HFFc6 (cell line): ENCODE data around the gene CIITA. TPM values are rescaled to one million over a fixed set of nuclear protein-coding genes. Genes with fewer than 3 reads are reported as not detected.
"Not testable (repeated sequence)": the region's sequence is repeated elsewhere in the genome, so short reads cannot be mapped to it uniquely, and the experiment has no call there.

ENCODE experiments used
- DNase-seq: peaks from one replicate; pipeline ENCODE4 v3.0.0-alpha.2; 2018
- H3K27ac Mint-ChIP-seq: 2 replicates; pipeline ENCODE4 v1.8.0; 2020; ENCODE audit warnings: mild to moderate bottlenecking, mixed read lengths
- H3K27me3 Mint-ChIP-seq: 2 replicates; pipeline ENCODE4 v1.8.0; 2021; ENCODE audit warnings: mild to moderate bottlenecking, moderate library complexity, mixed read lengths; ENCODE audit not compliant: insufficient read depth
- H3K36me3 Mint-ChIP-seq: 2 replicates; pipeline ENCODE4 v1.8.0; 2021; ENCODE audit warnings: low read depth, mixed read lengths
- H3K4me1 Mint-ChIP-seq: 2 replicates; pipeline ENCODE4 v1.8.0; 2020; ENCODE audit warnings: low read depth, mixed read lengths
- H3K4me3 Mint-ChIP-seq: 2 replicates; pipeline ENCODE4 v1.8.0; 2020; ENCODE audit warnings: mild to moderate bottlenecking, moderate library complexity, mixed read lengths
- H3K9me3 Mint-ChIP-seq: 2 replicates; pipeline ENCODE4 v1.8.0; 2020; ENCODE audit warnings: mild to moderate bottlenecking, mixed read lengths
- CTCF ChIP-seq: fragments of 200-600 bp; sonication (generic); IDR thresholded peaks from 2 replicates; pipeline ENCODE4 v1.5.0; 2021; ENCODE audit warnings: antibody characterized with exemption, mild to moderate bottlenecking
- total RNA-seq, 6 experiments: library from RNA; stranded (reverse); fragmentation: NEBNext Ultra II Directional; extraction: Animal tissue kit (Norgen Biotek cat#: 25700); gene quantifications; 2 replicates in 1 of 6; 3 replicates in 5 of 6; pipeline ENCODE4 v1.2.3, GENCODE V29; 2021

The CIITA gene
- total RNA-seq, 6 experiments from 2014 or later: 0.11 to 0.24 (median 0.13) TPM; not detected in 1

- H3K36me3 Mint-ChIP-seq: peaks cover 11% of the 10 kb centered on the region
- peaks cover 49% of the 10 kb centered on the region for H3K4me1 Mint-ChIP-seq
- no peaks in the 10 kb centered on the region for H3K9me3 Mint-ChIP-seq
- H3K4me3 Mint-ChIP-seq: no peak overlapping the region
- no peak overlapping the region for H3K27ac Mint-ChIP-seq
- peaks cover 2% of the 10 kb centered on the region for H3K27me3 Mint-ChIP-seq
- DNase-seq: no peak
- no peak for TF ChIP-seq CTCF
These were observed 88.5 kb downstream of the CIITA start for GRCh38 chr16:10965440-10966061.

GRCh38 chr16:10966129-10966528, 89.1 kb downstream of the CIITA start:
- peaks cover 44% of the 10 kb centered on the region for H3K4me1 Mint-ChIP-seq
- no peak overlapping the region for H3K27ac Mint-ChIP-seq
- H3K36me3 Mint-ChIP-seq: peaks cover 11% of the 10 kb centered on the region
- H3K27me3 Mint-ChIP-seq: peaks cover 5% of the 10 kb centered on the region
- DNase-seq: no peak
- no peak overlapping the region for H3K4me3 Mint-ChIP-seq
- TF ChIP-seq CTCF: no peak
- H3K9me3 Mint-ChIP-seq: no peaks in the 10 kb centered on the region

GRCh38 chr16:10966559-10966958, 89.6 kb downstream of the CIITA start:
- not testable (repeated sequence) for H3K9me3 Mint-ChIP-seq, DNase-seq, H3K27ac Mint-ChIP-seq, H3K4me3 Mint-ChIP-seq, H3K27me3 Mint-ChIP-seq
- H3K4me1 Mint-ChIP-seq: peaks cover 41% of the 10 kb centered on the region
- peaks cover 11% of the 10 kb centered on the region for H3K36me3 Mint-ChIP-seq

GRCh38 chr16:10967986-10968385, 91.0 kb downstream of the CIITA start:
- peaks cover 45% of the 10 kb centered on the region for H3K4me1 Mint-ChIP-seq
- no peak for DNase-seq
- H3K4me3 Mint-ChIP-seq: no peak overlapping the region
- H3K36me3 Mint-ChIP-seq: peaks cover 5% of the 10 kb centered on the region
- H3K27ac Mint-ChIP-seq: no peak overlapping the region
- H3K27me3 Mint-ChIP-seq: peaks cover 5% of the 10 kb centered on the region
- no peaks in the 10 kb centered on the region for H3K9me3 Mint-ChIP-seq
- no peak for TF ChIP-seq CTCF

- no peak for DNase-seq
- Mint-ChIP-seq H3K9me3 (no peaks in the 10 kb centered on the region), H3K4me1 (peaks cover 46% of the 10 kb centered on the region), H3K27me3 (peaks cover 5% of the 10 kb centered on the region), H3K36me3 (peaks cover under 1% of the 10 kb centered on the region), H3K4me3 (no peak overlapping the region), H3K27ac (no peak overlapping the region)
- no peak; the same call in 1 of the 2 replicates for TF ChIP-seq CTCF
These were observed 91.5 kb downstream of the CIITA start for GRCh38 chr16:10968498-10968897.

GRCh38 chr16:10969615-10970014, 92.6 kb downstream of the CIITA start:
- Mint-ChIP-seq H3K36me3 (no peaks in the 10 kb centered on the region; the same call in none of the 2 replicates), H3K27ac (no peak overlapping the region), H3K9me3 (no peaks in the 10 kb centered on the region), H3K27me3 (peaks cover 3% of the 10 kb centered on the region), H3K4me1 (peaks cover 37% of the 10 kb centered on the region), H3K4me3 (no peak overlapping the region)
- no peak for TF ChIP-seq CTCF
- no peak for DNase-seq
